Stimulated activated memory B cell treated with anti-CD40 and anti-IgM and Interleukin-4, amounts not matched to agents 10 μg/mL and 1 μg/mL and 100 μg/mL, for 72 hours (primary cell): ENCODE data around the gene AGFG2.

Source experiments
- ATAC-seq: fragments of 150-1000 bp; cut with Tn5 transposase; 2 replicates; pipeline ENCODE4 v1.10.0; 2021
- H3K27ac Mint-ChIP-seq: one replicate; pipeline ENCODE4 v1.8.0; 2022; ENCODE audit warnings: mild to moderate bottlenecking, mixed read lengths
- H3K27me3 Mint-ChIP-seq: one replicate; pipeline ENCODE4 v1.8.0; 2022; ENCODE audit warnings: mixed read lengths
- H3K36me3 Mint-ChIP-seq: one replicate; pipeline ENCODE4 v1.8.0; 2022; ENCODE audit warnings: mixed read lengths
- H3K4me1 Mint-ChIP-seq: one replicate; pipeline ENCODE4 v1.8.0; 2022; ENCODE audit warnings: mixed read lengths
- H3K4me3 Mint-ChIP-seq: one replicate; pipeline ENCODE4 v1.8.0; 2022; ENCODE audit warnings: mild to moderate bottlenecking, moderate library complexity, mixed read lengths
- H3K9me3 Mint-ChIP-seq: one replicate; pipeline ENCODE4 v1.8.0; 2022; ENCODE audit warnings: mixed read lengths

AGFG2 gene

GRCh38 chr7:100572281-100572948, 33.4 kb downstream of the AGFG2 start:
- Mint-ChIP-seq H3K4me3 (no peak overlapping the region), H3K4me1 (peaks cover 41% of the 10 kb centered on the region), H3K27me3 (no peaks in the 10 kb centered on the region), H3K9me3 (no peaks in the 10 kb centered on the region), H3K36me3 (peaks cover 47% of the 10 kb centered on the region), H3K27ac (no peak overlapping the region)
- no peak for ATAC-seq

GRCh38 chr7:100572949-100573675, 34.1 kb downstream of the AGFG2 start:
- no peaks in the 10 kb centered on the region for H3K27me3 Mint-ChIP-seq
- no peaks in the 10 kb centered on the region for H3K9me3 Mint-ChIP-seq
- no peak overlapping the region for H3K4me3 Mint-ChIP-seq
- peaks cover 47% of the 10 kb centered on the region for H3K36me3 Mint-ChIP-seq
- peaks cover 34% of the 10 kb centered on the region for H3K4me1 Mint-ChIP-seq
- ATAC-seq: peak; percentile 1
- no peak overlapping the region for H3K27ac Mint-ChIP-seq

- ATAC-seq: peak; percentile 28
These were observed 34.8 kb downstream of the AGFG2 start, which contains the start of gene SAP25 for GRCh38 chr7:100573691-100574361. TSS of gene SAP25 (minus strand) at chr7:100573900. CDS start at chr7:100573742, 158 bp downstream.

GRCh38 chr7:100574362-100575205, 35.6 kb downstream of the AGFG2 start:
- ATAC-seq: no peak
- H3K4me1 Mint-ChIP-seq: peaks cover 20% of the 10 kb centered on the region
- H3K9me3 Mint-ChIP-seq: no peaks in the 10 kb centered on the region
- no peak overlapping the region for H3K27ac Mint-ChIP-seq
- peaks cover 54% of the 10 kb centered on the region for H3K36me3 Mint-ChIP-seq
- H3K4me3 Mint-ChIP-seq: no peak overlapping the region
- H3K27me3 Mint-ChIP-seq: no peaks in the 10 kb centered on the region

More at GRCh38 chr7:100573691-100574361, 34.8 kb downstream of the AGFG2 start, which contains the start of gene SAP25:
- no peak within 1 kb of the TSS for H3K27ac Mint-ChIP-seq
- no peaks in the 10 kb centered on the region for H3K9me3 Mint-ChIP-seq
- H3K36me3 Mint-ChIP-seq: peaks cover 51% of the 10 kb centered on the region
- no peaks in the 10 kb centered on the region for H3K27me3 Mint-ChIP-seq
- H3K4me1 Mint-ChIP-seq: peaks cover 27% of the 10 kb centered on the region
- H3K4me3 Mint-ChIP-seq: no peak within 1 kb of the TSS

GRCh38 chr7:100575206-100575631, 36.2 kb downstream of the AGFG2 start:
- ATAC-seq: no peak
- Mint-ChIP-seq H3K36me3 (peaks cover 54% of the 10 kb centered on the region), H3K4me1 (peaks cover 19% of the 10 kb centered on the region), H3K4me3 (no peak overlapping the region), H3K27ac (no peak overlapping the region), H3K27me3 (no peaks in the 10 kb centered on the region), H3K9me3 (no peaks in the 10 kb centered on the region)

- peaks cover 13% of the 10 kb centered on the region for H3K4me1 Mint-ChIP-seq
- ATAC-seq: no peak
- no peaks in the 10 kb centered on the region for H3K27me3 Mint-ChIP-seq
- H3K9me3 Mint-ChIP-seq: no peaks in the 10 kb centered on the region
- H3K36me3 Mint-ChIP-seq: peaks cover 54% of the 10 kb centered on the region
- no peak overlapping the region for H3K4me3 Mint-ChIP-seq
- no peak overlapping the region for H3K27ac Mint-ChIP-seq
These were observed 36.9 kb downstream of the AGFG2 start for GRCh38 chr7:100575746-100576383.

- Mint-ChIP-seq H3K36me3 (peaks cover 54% of the 10 kb centered on the region), H3K4me1 (peaks cover 11% of the 10 kb centered on the region), H3K4me3 (no peak overlapping the region), H3K27me3 (no peaks in the 10 kb centered on the region), H3K9me3 (no peaks in the 10 kb centered on the region), H3K27ac (no peak overlapping the region)
- no peak for ATAC-seq
These were observed 37.5 kb downstream of the AGFG2 start for GRCh38 chr7:100576384-100576993.

GRCh38 chr7:100577103-100577502, 38.1 kb downstream of the AGFG2 start:
- no peak for ATAC-seq
- Mint-ChIP-seq H3K27me3 (no peaks in the 10 kb centered on the region), H3K27ac (no peak overlapping the region), H3K4me3 (no peak overlapping the region), H3K4me1 (peaks cover 6% of the 10 kb centered on the region), H3K36me3 (peaks cover 51% of the 10 kb centered on the region), H3K9me3 (no peaks in the 10 kb centered on the region)

- Mint-ChIP-seq H3K9me3 (no peaks in the 10 kb centered on the region), H3K4me3 (no peak overlapping the region), H3K27me3 (no peaks in the 10 kb centered on the region), H3K36me3 (peaks cover 47% of the 10 kb centered on the region), H3K4me1 (peaks cover 2% of the 10 kb centered on the region), H3K27ac (no peak overlapping the region)
- ATAC-seq: no peak
These were observed 38.5 kb downstream of the AGFG2 start for GRCh38 chr7:100577507-100577906.

GRCh38 chr7:100578246-100579183, 39.5 kb downstream of the AGFG2 start:
- Mint-ChIP-seq H3K27me3 (no peaks in the 10 kb centered on the region), H3K4me1 (peaks cover 5% of the 10 kb centered on the region), H3K36me3 (peaks cover 39% of the 10 kb centered on the region), H3K9me3 (no peaks in the 10 kb centered on the region), H3K4me3 (no peak overlapping the region), H3K27ac (no peak overlapping the region)
- no peak for ATAC-seq

- Mint-ChIP-seq H3K9me3 (no peaks in the 10 kb centered on the region), H3K27ac (no peak overlapping the region), H3K36me3 (peaks cover 23% of the 10 kb centered on the region), H3K4me1 (peaks cover 24% of the 10 kb centered on the region), H3K4me3 (no peak overlapping the region), H3K27me3 (no peaks in the 10 kb centered on the region)
- no peak for ATAC-seq
These were observed 41.7 kb downstream of the AGFG2 start for GRCh38 chr7:100580466-100581283.

- ATAC-seq: no peak
- Mint-ChIP-seq H3K4me3 (peak overlapping the region; percentile 22), H3K4me1 (peaks cover 24% of the 10 kb centered on the region), H3K27me3 (no peaks in the 10 kb centered on the region), H3K27ac (peak overlapping the region; percentile 92), H3K36me3 (peaks cover 8% of the 10 kb centered on the region), H3K9me3 (no peaks in the 10 kb centered on the region)
These were observed 43.1 kb downstream of the AGFG2 start for GRCh38 chr7:100582041-100582579.
